HG03280 (cell line): Measurements from ENCODE around the gene DAPK3.
"Not testable (repeated sequence)": the region's sequence is repeated elsewhere in the genome, so short reads cannot be mapped to it uniquely, and the experiment has no call there.

Source experiments
- ATAC-seq: cut with Tn5 transposase; IDR thresholded peaks from one replicate; pipeline ENCODE4 v1.9.1; 2021; ENCODE audit warnings: mild to moderate bottlenecking, moderate library complexity; ENCODE audit not compliant: unreplicated experiment

DAPK3 gene

DNA sequence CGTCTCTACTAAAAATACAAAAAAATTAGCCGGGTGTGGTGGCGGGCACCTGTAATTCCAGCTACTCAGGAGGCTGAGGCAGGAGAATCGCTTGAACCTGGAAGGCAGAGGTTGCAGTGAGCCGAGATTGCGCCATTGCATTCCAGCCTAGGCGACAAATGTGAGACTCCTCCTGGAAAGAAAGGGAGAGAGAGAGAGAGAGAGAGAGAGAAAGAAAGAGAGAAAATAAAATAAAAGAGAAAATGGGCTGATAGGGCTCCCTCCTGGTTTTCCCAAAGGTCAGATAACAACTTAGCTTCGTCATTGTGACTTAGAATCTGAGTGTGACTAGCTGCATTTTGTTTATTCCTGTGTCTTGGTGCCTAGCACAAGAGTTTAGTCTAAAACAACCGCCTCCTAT is 34.5 kb upstream of the DAPK3 start:
- ATAC-seq = not testable (repeated sequence)

DNA sequence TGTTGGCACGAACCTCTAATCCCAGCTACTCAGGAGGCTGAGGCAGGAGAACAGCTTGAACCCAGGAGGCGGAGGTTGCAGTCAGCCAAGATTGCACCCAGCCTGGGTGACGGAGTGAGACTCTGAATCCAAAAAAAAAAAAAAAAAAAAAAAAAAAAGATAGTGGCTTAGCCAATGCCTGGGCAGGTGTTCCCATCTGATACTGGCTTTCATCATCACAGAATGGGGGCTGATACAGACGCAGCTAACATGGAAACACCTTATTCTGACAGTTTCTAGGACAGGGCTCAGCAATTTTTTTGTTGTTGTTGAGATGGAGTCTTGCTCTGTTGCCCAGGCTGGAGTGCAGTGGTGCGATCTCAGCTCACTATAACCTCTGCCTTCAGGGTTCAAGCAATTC is 29.9 kb upstream of the DAPK3 start:
- not testable (repeated sequence) for ATAC-seq

DNA sequence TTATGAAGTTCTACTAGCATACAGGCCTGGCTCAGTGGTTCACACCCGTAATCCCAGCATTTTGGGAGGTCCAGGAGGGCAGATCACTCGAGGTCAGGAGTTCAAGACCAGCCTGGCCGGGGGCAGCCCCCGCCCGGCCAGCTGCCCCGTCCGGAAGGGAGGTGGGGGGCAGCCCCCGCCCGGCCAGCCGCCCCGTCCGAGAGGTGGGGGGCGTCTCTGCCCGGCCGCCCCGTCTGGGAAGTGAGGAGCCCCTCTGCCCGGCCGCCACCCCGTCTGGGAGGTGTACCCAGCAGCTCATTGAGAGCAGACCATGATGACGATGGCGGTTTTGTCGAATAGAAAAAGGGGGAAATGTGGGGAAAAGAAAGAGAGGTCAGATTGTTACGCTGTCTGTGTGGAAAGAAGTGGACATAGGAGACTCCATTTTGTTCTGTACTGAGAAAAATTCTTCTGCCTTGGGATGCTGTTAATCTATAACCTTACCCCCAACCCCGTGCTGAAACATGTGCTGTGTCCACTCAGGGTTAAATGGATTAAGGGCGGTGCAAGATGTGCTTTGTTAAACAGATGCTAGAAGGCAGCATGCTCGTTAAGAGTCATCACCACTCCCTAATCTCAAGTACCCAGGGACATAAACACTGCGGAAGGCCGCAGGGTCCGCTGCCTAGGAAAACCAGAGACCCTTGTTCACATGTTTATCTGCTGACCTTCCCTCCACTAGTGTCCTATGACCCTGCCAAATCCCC is 27.9 kb upstream of the DAPK3 start:
- not testable (repeated sequence) for ATAC-seq

DNA sequence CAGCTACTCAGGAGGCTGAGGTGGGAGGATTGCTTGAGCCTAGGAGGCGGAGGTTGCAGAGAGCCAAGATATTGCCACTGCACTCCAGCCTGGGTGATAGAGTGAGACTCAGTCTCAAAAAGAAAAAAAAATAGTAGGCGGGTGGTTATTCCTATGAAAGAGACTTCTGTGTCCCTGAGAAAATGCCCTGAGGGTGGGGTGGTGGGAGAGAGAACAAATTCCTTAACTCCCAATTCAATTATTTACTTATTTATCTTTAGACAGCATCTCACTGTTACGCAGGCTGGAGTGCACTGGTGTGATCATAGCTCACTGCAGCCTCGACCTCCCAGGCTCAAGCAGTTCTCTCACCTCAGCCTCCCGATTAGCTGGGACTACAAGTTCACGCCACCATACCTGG is 24.7 kb upstream of the DAPK3 start:
- ATAC-seq = no peak

DNA sequence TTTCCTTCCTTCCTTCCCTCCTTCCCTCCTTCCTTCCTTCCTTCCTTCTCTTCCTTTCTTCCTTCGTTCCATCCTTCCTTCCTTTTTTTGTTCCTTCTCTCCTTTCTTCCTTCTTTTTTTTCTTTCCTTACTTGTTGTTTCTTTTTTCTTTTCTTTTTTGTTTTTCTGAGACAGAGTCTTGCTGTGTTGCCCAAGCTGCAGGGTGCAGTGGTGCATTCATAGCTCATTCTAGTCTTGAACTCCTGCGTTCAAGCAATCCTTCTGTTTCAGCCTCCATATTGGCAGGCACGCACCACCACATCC is 19.9 kb upstream of the DAPK3 start:
- no peak for ATAC-seq

DNA sequence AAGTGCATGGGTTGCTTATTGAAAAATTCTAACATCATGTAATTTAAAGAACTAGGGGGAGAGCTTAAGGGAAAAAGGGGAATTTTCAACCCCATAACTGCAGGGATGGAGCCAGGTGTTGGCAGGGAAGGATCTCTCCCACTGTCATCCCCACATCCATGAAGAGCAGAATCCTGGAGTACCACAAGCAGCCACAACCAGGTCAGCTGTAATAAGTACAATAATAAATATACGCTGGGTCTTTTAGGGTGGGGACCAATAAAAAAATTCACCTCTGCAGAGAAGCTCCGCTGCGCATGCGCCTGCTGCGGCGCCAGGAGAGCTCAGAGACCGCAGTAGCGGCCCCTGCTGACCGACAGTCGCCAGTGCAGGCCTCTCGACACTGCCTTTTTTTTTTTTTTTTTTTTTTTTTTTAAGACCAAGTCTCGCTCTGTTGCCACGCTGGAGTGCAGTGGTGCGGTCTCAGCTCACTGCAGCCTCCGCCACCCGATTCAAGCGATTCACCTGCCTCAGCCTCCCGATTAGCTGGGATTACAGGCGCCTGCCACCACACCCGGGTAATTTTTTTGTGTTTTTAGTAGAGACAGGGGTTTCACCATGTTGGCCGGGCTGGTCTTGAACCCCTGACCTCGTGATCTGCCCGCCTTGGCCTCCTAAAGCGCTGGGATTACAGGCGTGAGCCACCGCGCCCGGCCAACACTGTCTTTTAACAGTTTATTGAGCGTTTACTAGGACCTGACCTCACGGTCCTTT is 16.9 kb upstream of the DAPK3 start:
- peak; percentile 53 for ATAC-seq

DNA sequence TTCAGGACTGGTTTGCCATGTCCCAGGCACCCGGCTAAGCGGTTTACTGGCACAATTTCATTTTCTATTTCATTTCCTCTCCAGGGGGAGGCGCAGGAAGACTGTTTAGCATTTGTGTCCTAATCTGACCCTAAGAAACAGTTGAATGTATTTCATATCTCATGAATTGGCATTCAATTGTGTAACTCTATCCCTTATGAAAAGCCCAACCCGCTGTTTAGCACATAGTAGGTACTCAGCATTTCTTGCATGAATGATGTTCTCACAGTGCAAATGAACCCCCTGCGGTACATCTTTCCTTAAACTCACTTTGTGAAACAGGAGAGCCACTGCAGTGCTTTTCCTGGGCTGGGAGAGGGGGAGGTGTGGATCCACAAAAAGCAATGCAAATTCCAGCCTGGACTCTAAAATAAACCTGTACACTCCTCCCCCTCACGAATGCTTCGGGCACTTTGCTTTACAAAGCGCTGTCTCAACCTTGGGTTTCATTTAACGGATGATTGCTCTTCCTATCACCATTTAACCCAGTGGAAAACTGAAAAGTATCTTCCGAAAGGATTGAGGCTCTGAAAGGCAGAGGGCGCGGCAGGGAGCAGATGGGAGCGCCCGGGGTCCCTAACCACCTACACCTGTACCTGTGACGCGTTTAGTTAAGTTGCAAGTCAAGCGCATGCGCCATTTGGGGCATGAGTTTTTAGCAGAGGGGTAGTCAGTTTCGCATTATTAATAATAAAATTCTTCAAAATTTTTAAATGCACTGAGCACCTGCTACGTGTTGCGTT is 15.6 kb upstream of the DAPK3 start:
- no peak for ATAC-seq

DNA sequence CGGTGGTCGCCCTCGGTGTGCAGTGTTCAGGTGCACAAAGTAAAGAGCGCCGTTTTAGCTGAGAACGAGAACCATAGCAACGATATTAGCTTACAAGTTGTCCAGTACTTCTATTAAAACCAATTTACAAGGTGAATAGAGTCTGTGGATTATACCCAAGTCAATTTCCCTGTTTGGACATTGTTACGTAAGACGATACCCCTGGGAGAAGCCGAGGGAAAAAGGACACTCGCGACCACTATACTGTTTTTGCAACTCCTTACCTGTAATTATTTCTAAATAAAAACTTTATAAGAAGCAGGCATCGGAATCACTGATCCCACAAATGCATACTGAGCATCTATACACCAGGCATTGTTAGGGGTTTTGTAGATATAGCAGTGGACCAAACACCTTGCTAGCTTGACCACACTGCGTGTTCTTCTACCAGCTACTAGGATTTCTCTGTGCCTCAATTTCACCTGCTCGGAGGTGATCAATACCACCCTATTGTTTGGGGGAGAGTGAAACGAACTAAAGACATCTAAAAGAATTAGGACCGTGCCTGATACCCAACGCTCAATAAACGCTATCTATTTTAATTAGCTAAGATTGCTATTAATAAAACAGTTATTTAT is 14.9 kb upstream of the DAPK3 start:
- no peak for ATAC-seq

DNA sequence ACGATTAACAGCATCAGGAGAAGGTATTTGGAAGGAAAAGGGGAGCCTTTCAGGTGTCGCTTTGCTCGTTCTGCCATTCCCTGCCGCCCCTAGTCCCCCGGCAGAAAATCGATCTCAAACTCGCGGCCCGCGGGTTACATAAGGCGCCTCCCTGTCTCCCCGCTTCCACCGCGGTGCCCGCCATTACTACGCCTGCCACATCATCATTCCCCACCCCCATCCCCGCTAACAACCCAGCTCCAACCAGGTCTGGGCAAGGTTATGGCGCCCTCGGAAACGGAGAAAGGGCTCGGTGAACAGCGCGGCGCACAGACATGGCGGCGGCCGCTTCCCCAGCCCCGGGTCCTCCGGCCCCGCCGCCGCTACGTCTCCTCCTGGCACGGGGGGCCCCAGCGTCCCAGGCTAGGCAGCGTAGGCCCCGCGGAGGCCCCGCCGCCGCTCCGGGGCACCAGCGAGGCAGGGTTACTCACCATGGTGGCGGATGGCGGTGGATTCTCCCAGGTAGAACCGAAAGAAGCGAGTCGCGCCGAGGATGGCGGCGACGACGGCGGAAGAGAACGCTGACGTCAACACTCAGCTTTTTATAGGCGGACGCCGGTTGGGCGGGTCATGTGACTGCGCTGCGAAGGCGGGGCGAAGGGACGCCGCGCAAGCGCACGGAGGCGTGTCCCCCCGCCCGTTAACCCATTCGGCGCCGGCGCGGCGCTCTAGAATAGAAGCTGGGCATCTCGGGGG is 14.2 kb upstream of the DAPK3 start, which contains the start of gene EEF2:
Gene EEF2, minus strand, starts transcription at position 556 of the 735 bp plus-strand sequence. Its CDS starts 83 bp downstream, at position 473.
- ATAC-seq = peak; percentile 49

DNA sequence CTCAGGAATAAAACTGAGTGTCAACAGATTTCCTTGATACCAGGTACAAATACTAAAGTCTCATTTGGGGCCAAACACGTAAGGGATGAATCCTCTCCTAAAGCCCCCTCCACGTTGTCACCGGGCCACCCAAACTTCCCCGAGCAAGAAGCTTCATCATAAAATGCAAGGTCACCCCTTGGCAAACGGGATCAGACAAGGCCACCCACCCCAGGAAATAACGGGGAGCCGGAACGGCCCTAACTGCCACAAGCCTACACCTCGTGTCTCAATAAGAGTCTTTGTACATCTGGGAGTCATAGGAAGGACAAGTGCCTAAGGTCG is 13.6 kb upstream of the DAPK3 start:
- ATAC-seq = no peak

DNA sequence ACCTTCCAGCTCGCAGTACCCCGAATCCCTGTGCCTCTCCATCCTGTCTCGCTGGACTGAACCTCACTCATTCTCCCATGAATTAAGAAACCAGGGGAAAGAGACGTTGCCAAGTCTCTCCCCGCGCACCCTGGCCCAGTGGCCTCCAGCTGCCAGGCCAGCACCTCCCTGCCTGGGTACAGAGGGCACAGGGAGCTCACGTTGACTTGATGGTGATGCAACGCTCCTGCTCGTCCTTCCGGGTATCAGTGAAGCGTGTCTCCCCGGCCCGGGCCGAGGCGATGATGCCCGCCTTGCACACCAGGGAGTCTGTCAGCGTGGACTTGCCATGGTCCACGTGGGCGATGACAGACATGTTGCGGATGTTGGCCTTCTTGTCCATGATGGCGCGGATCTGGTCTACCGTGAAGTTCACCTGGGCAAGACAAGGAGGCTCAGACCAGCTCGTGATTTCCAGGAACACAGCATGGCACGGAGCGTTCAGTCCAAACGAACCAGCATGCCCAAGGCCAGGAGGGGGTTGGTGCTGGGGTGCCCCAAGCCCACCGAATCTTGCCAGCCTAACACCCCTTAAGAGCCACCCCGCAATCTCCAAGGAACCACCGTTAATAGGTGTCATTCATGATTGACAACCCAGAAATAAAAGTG is 13.2 kb upstream of the DAPK3 start:
- no peak for ATAC-seq

DNA sequence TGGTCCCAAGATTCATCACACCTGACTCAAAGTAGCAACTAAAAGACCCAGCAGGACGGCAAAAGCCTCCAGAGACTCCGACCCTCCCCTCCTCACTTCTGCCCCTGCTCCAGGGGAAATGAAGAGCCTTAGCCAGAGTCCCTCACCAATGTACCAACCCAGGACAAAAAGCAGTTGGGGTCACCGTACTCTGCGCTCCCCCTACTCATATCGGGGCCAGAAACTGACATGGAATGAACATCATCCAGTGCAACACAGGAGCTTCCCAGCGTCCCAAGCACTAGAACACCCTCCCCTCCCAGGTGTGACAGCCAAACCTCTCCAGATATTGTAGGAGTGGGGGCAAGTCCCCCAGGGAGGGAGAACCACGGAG is 12.6 kb upstream of the DAPK3 start:
- no peak for ATAC-seq

DNA sequence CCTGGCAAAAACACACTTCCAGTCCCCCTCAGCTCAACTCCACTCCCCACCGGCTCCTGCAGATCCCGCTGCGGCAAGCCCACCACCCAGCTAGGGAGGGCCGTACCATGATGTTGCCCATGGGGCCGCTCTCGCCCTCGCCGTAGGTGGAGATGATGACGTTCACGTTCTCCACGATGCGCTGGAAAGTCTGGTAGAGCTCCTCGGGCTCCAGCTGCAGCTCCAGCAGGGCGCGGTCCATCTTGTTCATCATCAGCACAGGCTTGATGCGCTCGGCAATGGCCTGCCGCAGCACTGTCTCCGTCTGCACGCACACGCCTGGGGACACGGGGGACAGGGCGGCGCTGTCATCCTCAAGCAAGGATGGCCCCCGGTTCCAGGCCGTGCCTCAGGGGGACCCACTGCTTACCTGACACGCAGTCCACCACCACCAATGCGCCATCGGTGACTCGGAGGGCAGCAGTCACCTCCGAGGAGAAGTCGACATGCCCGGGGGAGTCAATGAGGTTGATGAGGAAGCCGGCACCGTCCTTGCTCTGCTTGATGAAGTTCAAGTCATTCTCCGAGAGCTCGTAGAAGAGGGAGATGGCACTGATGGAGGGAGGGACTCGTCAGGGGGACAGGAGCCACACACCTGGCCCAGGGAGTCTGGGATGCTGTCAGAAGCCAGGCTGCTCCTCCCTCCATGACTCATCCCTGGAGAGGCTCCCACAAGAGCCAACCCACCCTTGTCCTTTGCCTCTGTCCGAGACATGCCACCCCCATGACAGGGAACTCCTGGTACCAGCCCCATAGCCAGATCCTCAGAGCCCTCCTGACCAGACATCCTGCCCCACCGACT is 12.0 kb upstream of the DAPK3 start:
- ATAC-seq = no peak

DNA sequence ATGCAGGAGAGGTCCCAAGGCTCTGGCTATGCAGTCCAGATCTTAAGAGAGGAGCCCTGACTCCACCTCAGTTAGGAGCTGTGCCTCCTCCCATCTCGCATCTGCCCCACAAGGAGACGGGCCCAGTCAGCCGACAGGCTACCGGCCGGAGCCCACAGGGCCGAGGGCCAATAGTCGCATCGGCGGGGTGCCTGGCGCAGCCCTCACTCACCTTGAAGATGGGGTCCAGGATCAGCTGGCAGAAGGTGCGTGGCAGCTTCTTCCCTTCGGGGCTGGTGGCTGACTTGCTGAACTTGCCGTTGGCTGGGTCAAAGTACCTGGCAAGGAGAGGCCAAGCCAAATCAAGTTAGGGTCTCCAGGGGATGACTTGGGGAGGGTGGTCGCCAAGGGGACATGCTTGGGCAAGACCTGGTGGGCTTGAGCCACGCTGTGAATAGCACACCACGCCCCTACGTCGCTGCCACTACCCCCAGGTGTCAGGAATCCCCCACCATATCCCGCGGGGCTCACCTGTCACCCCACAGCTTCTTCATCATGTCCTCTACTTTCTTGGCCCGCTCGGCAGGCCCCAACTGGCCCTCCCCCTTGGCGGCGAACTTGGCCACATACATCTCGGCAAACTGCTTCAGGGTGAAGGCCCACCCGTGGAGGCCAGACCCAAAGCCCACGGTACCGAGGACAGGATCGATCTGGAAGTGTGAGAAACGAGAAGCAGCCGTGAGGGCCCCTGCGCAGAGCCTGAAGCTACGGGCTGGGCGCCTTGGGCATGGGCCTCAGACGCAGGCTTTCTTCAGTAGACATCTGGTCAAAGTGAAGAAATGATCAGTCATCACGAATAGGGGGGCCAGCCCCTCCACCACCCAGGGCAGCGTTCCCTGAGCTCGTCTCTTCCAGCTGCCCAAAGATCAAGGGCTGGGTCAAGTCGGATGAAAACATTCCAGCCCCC is 11.1 kb upstream of the DAPK3 start:
- no peak for ATAC-seq

DNA sequence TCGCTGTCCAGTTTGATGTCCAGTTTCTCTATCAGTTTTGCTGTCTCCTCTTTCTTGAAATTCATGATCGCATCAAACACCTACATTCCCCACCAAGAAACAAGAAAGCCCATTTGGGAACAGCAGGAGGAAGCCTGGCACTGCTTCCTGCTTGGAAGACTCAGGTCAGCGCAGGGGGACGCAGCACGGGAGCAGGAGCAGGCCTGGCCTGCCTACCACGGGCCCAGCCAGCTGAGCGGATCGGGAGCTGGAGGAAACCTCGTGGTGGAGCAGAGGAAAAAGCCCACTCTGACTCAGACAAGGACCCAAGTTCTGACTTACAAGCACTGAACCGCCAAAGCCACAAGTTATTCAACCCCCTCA is 10.5 kb upstream of the DAPK3 start:
- no peak for ATAC-seq

DNA sequence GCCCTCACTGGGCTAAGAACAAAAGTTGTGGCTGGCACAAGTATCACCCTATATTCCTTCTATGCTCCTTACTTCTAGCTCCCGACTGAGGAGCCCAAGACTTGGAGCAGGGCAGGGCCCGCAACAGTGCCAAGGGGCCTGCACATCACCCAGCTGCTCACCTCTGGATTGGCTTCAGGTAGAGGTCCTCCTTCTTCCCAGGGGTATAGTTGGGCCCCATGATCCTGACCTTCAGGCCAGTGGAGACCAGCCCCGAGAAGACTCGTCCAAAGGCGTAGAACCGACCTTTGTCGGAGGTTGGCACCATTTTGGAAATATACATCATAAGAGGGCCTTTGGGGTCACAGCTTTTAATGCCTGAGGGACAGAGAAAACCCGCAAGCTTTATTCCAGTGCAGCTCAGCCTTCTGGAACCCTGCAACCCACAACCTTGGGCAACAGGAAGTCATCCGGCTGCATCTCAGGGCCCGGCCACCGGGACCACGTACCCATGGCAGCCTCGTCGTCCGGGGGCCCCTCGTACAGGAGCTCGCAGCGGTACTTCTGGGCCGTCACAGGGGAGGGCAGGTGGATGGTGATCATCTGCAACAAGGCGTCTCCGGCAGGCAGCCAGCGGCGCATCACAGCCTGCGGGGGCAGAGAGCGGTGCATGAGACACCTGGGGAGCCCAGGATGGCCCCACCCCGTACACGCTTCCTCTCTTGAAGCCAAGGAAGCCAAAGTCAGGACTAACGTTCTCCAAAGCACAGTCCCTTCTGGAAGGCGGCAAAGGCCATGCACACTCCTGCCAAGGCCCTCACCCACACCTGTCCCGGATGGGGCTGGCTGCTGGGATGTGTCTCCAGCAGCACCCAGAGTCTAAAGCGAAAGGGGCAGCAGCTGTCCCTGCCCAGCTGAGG is 9.7 kb upstream of the DAPK3 start:
- no peak for ATAC-seq

DNA sequence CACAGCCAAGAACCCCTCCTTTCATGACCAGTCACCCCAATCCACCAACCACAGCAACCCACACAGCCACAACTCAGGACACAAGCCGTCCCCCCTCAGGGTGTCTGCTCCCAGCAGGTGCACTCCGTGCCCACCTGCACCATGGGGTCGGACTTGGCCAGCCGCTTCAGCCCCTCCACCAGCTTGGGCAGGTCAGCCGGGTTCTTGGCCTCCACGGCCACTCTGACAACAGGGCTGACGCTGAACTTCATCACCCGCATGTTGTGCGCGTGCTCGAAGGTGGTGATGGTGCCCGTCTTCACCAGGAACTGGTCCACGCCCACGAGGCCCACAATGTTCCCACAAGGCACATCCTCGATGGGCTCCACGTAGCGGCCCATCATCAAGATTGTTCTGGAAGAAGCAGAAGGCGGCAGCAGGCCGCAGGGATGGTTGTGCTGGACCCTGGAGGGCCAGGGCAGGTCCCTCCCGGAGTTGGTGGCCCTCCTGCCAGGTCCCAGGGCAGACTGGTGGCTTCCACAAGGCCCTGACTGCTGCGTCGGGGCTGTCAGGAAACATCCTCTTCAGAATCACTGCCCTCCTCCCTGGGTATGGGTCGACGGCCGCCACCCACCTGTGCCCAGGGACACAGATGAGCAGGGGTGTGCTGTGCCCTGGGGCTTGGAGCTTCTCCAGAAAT is 8.9 kb upstream of the DAPK3 start:
- ATAC-seq = no peak
